Measurements from ENCODE around the gene LCN6. TPM values are rescaled to one million over a fixed set of nuclear protein-coding genes. Genes with fewer than 3 reads are reported as not detected.
A peak's percentile ranks its signal among the peaks of the same experiment; 100 is the strongest.

LCN6 gene
- total and polyA plus RNA-seq, 2 of the 13 experiments (the other 11 are each of a cell fraction or from before 2014, with no cell fraction given) = not detected

GRCh38 chr9:136729926-136730325, 18.4 kb downstream of the LCN6 start:
- Histone ChIP-seq H3K9ac (ENCODE audit: insufficient read depth, low read depth, low read length) (no peak overlapping the region), H3K27me3 (ENCODE audit: control insufficient read depth in 1 of 2, insufficient read depth in 2 of 2, low read length in 2 of 2) (peaks cover 0 to 8% of the 10 kb centered on the region in 2 experiments; a peak in 3 of 5 replicates), H3K9me3 (ENCODE audit: low read length) (no peaks in the 10 kb centered on the region), H3K79me2 (ENCODE audit: insufficient read depth, low read length) (peaks cover 31% of the 10 kb centered on the region), H2AFZ (ENCODE audit: low read length) (no peak overlapping the region), H4K20me1 (ENCODE audit: insufficient read depth, low read length) (peaks cover 28% of the 10 kb centered on the region), H3K27ac (ENCODE audit: extremely low read length, insufficient read depth, low read length) (no peak overlapping the region), H3K4me1 (ENCODE audit: insufficient read depth, low read length) (peaks cover 47% of the 10 kb centered on the region), H3K36me3 (replicated peaks in 1 of 2; ENCODE audit: control insufficient read depth in 1 of 2, insufficient read depth in 2 of 2, low read length in 2 of 2) (peaks cover 7 to 11% of the 10 kb centered on the region in 2 experiments; a peak in 4 of 5 replicates), H3K4me3 (replicated peaks in 1 of 3; ENCODE audit: insufficient read depth in 1 of 3, low read depth in 2 of 3, low read length in 3 of 3) (no peak overlapping the region; a peak in 1 of 6 replicates), H3K4me2 (ENCODE audit: low read depth, low read length) (peak overlapping the region; percentile 97)
- WGBS (ENCODE audit: low lambda C conversion rate) = 100% methylated on average over 2 of the region's 8 CpGs
- FAIRE-seq (no peak), DNase-seq (ENCODE audit: low spot score) (no peak), ATAC-seq (no peak)
- BruUV-seq (replicated peaks) = no TSS peak
- TF ChIP-seq, protein P1, sequence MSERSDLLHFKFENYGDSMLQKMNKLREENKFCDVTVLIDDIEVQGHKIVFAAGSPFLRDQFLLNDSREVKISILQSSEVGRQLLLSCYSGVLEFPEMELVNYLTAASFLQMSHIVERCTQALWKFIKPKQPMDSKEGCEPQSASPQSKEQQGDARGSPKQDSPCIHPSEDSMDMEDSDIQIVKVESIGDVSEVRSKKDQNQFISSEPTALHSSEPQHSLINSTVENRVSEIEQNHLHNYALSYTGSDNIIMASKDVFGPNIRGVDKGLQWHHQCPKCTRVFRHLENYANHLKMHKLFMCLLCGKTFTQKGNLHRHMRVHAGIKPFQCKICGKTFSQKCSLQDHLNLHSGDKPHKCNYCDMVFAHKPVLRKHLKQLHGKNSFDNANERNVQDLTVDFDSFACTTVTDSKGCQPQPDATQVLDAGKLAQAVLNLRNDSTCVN (CRISPR knock-in tag; IDR thresholded peaks at IDR 0.05; ENCODE audit: borderline replicate concordance) = 0 out of 2 replicates have a peak, but pooled peaks have one; percentile 1
- no peak for TF ChIP-seq ZNF83 (CRISPR knock-in tag; IDR thresholded peaks at IDR 0.05; ENCODE audit: borderline replicate concordance)
- TF ChIP-seq SNAPC4 (CRISPR knock-in tag; IDR thresholded peaks at IDR 0.05) = no peak
- in situ Hi-C loops (cut with HindIII; ENCODE audit: extremely low pct_ligation_motif_present, low pct_unique_long_range_greater_than_20kb) = no loop called here
- CTCF ChIA-PET (ENCODE audit: low intra/inter-chr PET ratio, low total read pairs) = no interaction called here
- intact Hi-C loops (cut with micrococcal nuclease; ENCODE audit: unreplicated experiment) = no loop called here
- POLR2A ChIA-PET = interaction anchor here (0.9 to 3.6 kb wide), 5 partner anchors 14 to 103 kb away, joined by 3 to 30 read pairs (median 5); partner anchors contain the start of genes LCN10 and LCN8
